HepG2 (cell line): Measurements from ENCODE around the gene FARSB. TPM values are rescaled to one million over a fixed set of nuclear protein-coding genes. Genes with fewer than 3 reads are reported as not detected.

Experiments used
- CSRNP1 ChIP-seq: sonication (generic); formaldehyde crosslinking; IDR thresholded peaks from 2 replicates; pipeline ENCODE4 v1.8.1; 2023; ENCODE audit warnings: mild to moderate bottlenecking, missing genetic modification reagents
- EP300 ChIP-seq, 3 experiments: sonication (generic) in 1 of 3; formaldehyde crosslinking in 1 of 3; IDR thresholded peaks; 2 replicates each; pipeline versions ENCODE4 v1.5.1 to v1.6.1; 2011 to 2020; ENCODE audit warnings: low read depth in 2 of 3, low read length in 2 of 3, borderline replicate concordance in 1 of 3, improper control_type of control experiment in 1 of 3, mild to moderate bottlenecking in 1 of 3, missing genetic modification reagents in 1 of 3, moderate library complexity in 1 of 3
- FOXO4 ChIP-seq: sonication (generic); formaldehyde crosslinking; conservative IDR thresholded peaks from 2 replicates; pipeline ENCODE4 v1.8.1; 2023; ENCODE audit warnings: missing genetic modification reagents
- JDP2 ChIP-seq: sonication (generic); formaldehyde crosslinking; IDR thresholded peaks from 2 replicates; pipeline ENCODE4 v1.8.1; 2022; ENCODE audit warnings: missing genetic modification reagents, borderline replicate concordance
- MAZ ChIP-seq, 2 experiments: sonication (generic) in 1 of 2; formaldehyde crosslinking in 1 of 2; IDR thresholded peaks; 2 replicates each; pipeline versions ENCODE4 v1.5.0 to v1.6.1; 2012 to 2020; ENCODE audit warnings: low read depth in 2 of 2, mild to moderate bottlenecking in 2 of 2, borderline replicate concordance in 1 of 2, improper control_type of control experiment in 1 of 2, low read length in 1 of 2, missing genetic modification reagents in 1 of 2, moderate library complexity in 1 of 2
- MEIS1 ChIP-seq: sonication (generic); formaldehyde crosslinking; IDR thresholded peaks from 2 replicates; pipeline ENCODE4 v1.9.0; 2021; ENCODE audit warnings: mild to moderate bottlenecking, missing genetic modification reagents, moderate library complexity, borderline replicate concordance
- MIER2 ChIP-seq: IDR thresholded peaks from 2 replicates; pipeline ENCODE4 v1.6.1; 2016; ENCODE audit warnings: missing biosample characterization, missing genetic modification reagents
- MYNN ChIP-seq: sonication (generic); formaldehyde crosslinking; IDR thresholded peaks from 2 replicates; pipeline ENCODE4 v1.4.0; 2020; ENCODE audit warnings: mild to moderate bottlenecking, low read depth, missing genetic modification reagents
- PCBP1 ChIP-seq: fragments of 200-400 bp; formaldehyde crosslinking; IDR thresholded peaks from 2 replicates; pipeline ENCODE4 v1.6.1; 2017; ENCODE audit warnings: mild to moderate bottlenecking, low read depth, low read length, borderline replicate concordance
- POGK ChIP-seq: sonication (generic); formaldehyde crosslinking; conservative IDR thresholded peaks from 2 replicates; pipeline ENCODE4 v1.8.0; 2022; ENCODE audit warnings: mild to moderate bottlenecking, moderate library complexity, missing genetic modification reagents
- POLR2AphosphoS5 ChIP-seq: IDR thresholded peaks from 2 replicates; pipeline ENCODE4 v1.6.1; 2012; ENCODE audit warnings: low read depth, low read length
- PRDM4 ChIP-seq: sonication (generic); formaldehyde crosslinking; IDR thresholded peaks from 2 replicates; pipeline ENCODE4 v1.9.0; 2021; ENCODE audit warnings: missing genetic modification reagents, borderline replicate concordance
- PRMT3 ChIP-seq: sonication (generic); formaldehyde crosslinking; IDR thresholded peaks from 2 replicates; pipeline ENCODE4 v1.8.1; 2022; ENCODE audit warnings: low read depth, mild to moderate bottlenecking, moderate library complexity, missing genetic modification reagents, borderline replicate concordance
- RBFOX2 ChIP-seq: fragments of 200-400 bp; formaldehyde crosslinking; IDR thresholded peaks from 2 replicates; pipeline ENCODE4 v1.6.1; 2017; ENCODE audit warnings: low read depth, mild to moderate bottlenecking, low read length
- RCOR2 ChIP-seq: IDR thresholded peaks from 2 replicates; pipeline ENCODE4 v1.6.1; 2016; ENCODE audit warnings: missing biosample characterization, missing genetic modification reagents
- TOE1 ChIP-seq: sonication (generic); formaldehyde crosslinking; IDR thresholded peaks from 2 replicates; pipeline ENCODE4 v1.4.0; 2020; ENCODE audit warnings: mild to moderate bottlenecking, missing genetic modification reagents
- ZFP36L1 ChIP-seq: sonication (generic); formaldehyde crosslinking; IDR thresholded peaks from 2 replicates; pipeline ENCODE4 v1.8.0; 2022; ENCODE audit warnings: mild to moderate bottlenecking, missing genetic modification reagents, moderate library complexity
- ZNF296 ChIP-seq: sonication (generic); formaldehyde crosslinking; conservative IDR thresholded peaks from 2 replicates; pipeline ENCODE4 v1.5.0; 2020; ENCODE audit warnings: mild to moderate bottlenecking, missing genetic modification reagents
- ZNF382 ChIP-seq: sonication (generic); formaldehyde crosslinking; IDR thresholded peaks from 2 replicates; pipeline ENCODE4 v1.5.0; 2020; ENCODE audit warnings: missing genetic modification reagents, mild to moderate bottlenecking, borderline replicate concordance
- ZNF577 ChIP-seq: sonication (generic); formaldehyde crosslinking; IDR thresholded peaks from 2 replicates; pipeline ENCODE4 v1.4.0; 2020; ENCODE audit warnings: mild to moderate bottlenecking, low read depth, missing genetic modification reagents, borderline replicate concordance
- ZNF83 ChIP-seq: sonication (generic); formaldehyde crosslinking; IDR thresholded peaks from 2 replicates; pipeline ENCODE4 v1.4.0; 2020; ENCODE audit warnings: missing genetic modification reagents, mild to moderate bottlenecking, borderline replicate concordance
- ZNF891 ChIP-seq: sonication (generic); formaldehyde crosslinking; IDR thresholded peaks from 2 replicates; pipeline ENCODE4 v1.5.0; 2020; ENCODE audit warnings: mild to moderate bottlenecking, missing genetic modification reagents
- polyA plus RNA-seq, 8 experiments: library from polyadenylated mRNA; depleted of rRNA in 3 of 8; stranded (reverse) in 7 of 8; unstranded in 1 of 8; fragments of >200 nt; fragmentation: Illumina TruSeq in 4 of 8; extraction: Trizol in 4 of 8; gene quantifications; 2 replicates each; pipeline versions ENCODE4 v1.2.1 to v1.2.3, GENCODE V29; 2011 to 2016; ENCODE audit warnings: low read depth in 4 of 8, missing spikeins in 1 of 8, mixed read lengths in 1 of 8; ENCODE audit not compliant: insufficient read depth in 1 of 8
- total RNA-seq, 5 experiments: library from RNA; depleted of rRNA; stranded (reverse); fragments of >200 nt; fragmentation: Illumina TruSeq; extraction: Trizol; gene quantifications; 2 replicates each; pipeline ENCODE4 v1.2.3, GENCODE V29; 2016; ENCODE audit warnings: low read depth in 1 of 5

The FARSB gene
- total and polyA plus RNA-seq, 2 of the 13 experiments (the other 11 are each of a cell fraction or from before 2014, with no cell fraction given), result 23.3 to 45.9 TPM

GRCh38 chr2:222572751-222573174, 83.1 kb downstream of the FARSB start (continued):
- TF ChIP-seq MEIS1 (CRISPR knock-in tag) (no peak), RBFOX2 (no peak), JDP2 (CRISPR knock-in tag) (no peak), ZNF83 (no peak), MYNN (CRISPR knock-in tag) (no peak), ZNF382 (CRISPR knock-in tag) (no peak), POLR2AphosphoS5 (no peak), MAZ (IDR thresholded peaks at IDR 0.05; ENCODE audit: borderline replicate concordance, low read depth, low read length) (no peak), MAZ (CRISPR knock-in tag; IDR thresholded peaks at IDR 0.05; ENCODE audit: low read depth) (no peak), ZNF891 (CRISPR knock-in tag) (no peak), EP300 (IDR thresholded peaks at IDR 0.05; ENCODE audit: low read depth in 2 of 2, low read length in 2 of 2) (no peak; a peak in 1 of 4 replicates), EP300 (CRISPR knock-in tag; IDR thresholded peaks at IDR 0.05; ENCODE audit: borderline replicate concordance) (no peak), POGK (CRISPR knock-in tag) (0 out of 2 replicates have a peak, but pooled peaks have one; percentile 44), PCBP1 (no peak), RCOR2 (CRISPR knock-in tag) (no peak), ZNF296 (CRISPR knock-in tag) (no peak), PRMT3 (CRISPR knock-in tag) (no peak), FOXO4 (no peak), PRDM4 (CRISPR knock-in tag) (no peak), MIER2 (no peak), TOE1 (CRISPR knock-in tag) (no peak), CSRNP1 (CRISPR knock-in tag) (0 out of 2 replicates have a peak, but pooled peaks have one; percentile 24), ZFP36L1 (CRISPR knock-in tag) (no peak), ZNF577 (no peak)
